B cell (primary cell): ENCODE results near the gene MSLN. TPM values are rescaled to one million over a fixed set of nuclear protein-coding genes. Genes with fewer than 3 reads are reported as not detected.

Experiments
- ATAC-seq: fragments of 200-7000 bp; cut with Tn5 transposase; one replicate; pipeline ENCODE4 v1.10.0; 2021; ENCODE audit warnings: low read depth, mild to moderate bottlenecking, moderate number of reproducible peaks, moderate library complexity
- CTCF ChIA-PET: fragments of 350-600 bp; sonication (Branson Sonifier 250); formaldehyde crosslinking; loops from one replicate; lab custom pipeline; 2021; ENCODE audit warnings: antibody characterized with exemption, inconsistent platforms; lab: Charles Lee
- POLR2A ChIA-PET: fragments of 350-600 bp; sonication (Branson Sonifier 250); formaldehyde crosslinking; loops from one replicate; lab custom pipeline; 2021; ENCODE audit warnings: antibody characterized with exemption; lab: Charles Lee
- DNase-seq: peaks from one replicate; pipeline ENCODE4 v3.0.0; 2013
- H2AFZ ChIP-seq: 2 replicates; pipeline ENCODE4 v1.6.1; 2012; ENCODE audit warnings: mild to moderate bottlenecking, low read depth, low read length; ENCODE audit not compliant: insufficient read depth, poor library complexity, severe bottlenecking
- H3K27ac ChIP-seq, 2 donors: 1 replicate in 1 of 2; 2 replicates in 1 of 2; pipeline ENCODE4 v1.5.1; 2012 to 2013; ENCODE audit warnings: low read length in 2 of 2, mild to moderate bottlenecking in 2 of 2, moderate library complexity in 1 of 2
- H3K27me3 ChIP-seq, 4 experiments: fragments of 200-600 bp in 1 of 4; sonication (generic) in 1 of 4; replicated peaks in 1 of 4; 1 replicate in 2 of 4; 2 replicates in 2 of 4; pipeline versions ENCODE4 v1.6.1 to v1.7.0; 2013 to 2016; ENCODE audit warnings: low read length in 3 of 4, mild to moderate bottlenecking in 2 of 4, mixed read lengths in 1 of 4, moderate library complexity in 1 of 4; ENCODE audit not compliant: insufficient read depth in 4 of 4, control insufficient read depth in 3 of 4; ENCODE audit errors: control extremely low read depth in 1 of 4
- H3K36me3 ChIP-seq, 2 experiments: replicated peaks in 1 of 2; 1 replicate in 1 of 2; 2 replicates in 1 of 2; pipeline versions ENCODE4 v1.6.1 to v1.7.1; 2013; ENCODE audit warnings: low read length in 1 of 2; ENCODE audit not compliant: insufficient read depth in 2 of 2, control insufficient read depth in 1 of 2; ENCODE audit errors: control extremely low read depth in 1 of 2, extremely low read depth in 1 of 2
- H3K4me1 ChIP-seq, 2 donors: fragments of 200-600 bp in 1 of 2; sonication (generic) in 1 of 2; 1 replicate in 1 of 2; 2 replicates in 1 of 2; pipeline versions ENCODE4 v1.5.1 to v1.6.1; 2013 to 2017; ENCODE audit warnings: low read length in 2 of 2; ENCODE audit not compliant: control insufficient read depth in 2 of 2, insufficient read depth in 2 of 2
- H3K4me2 ChIP-seq: replicated peaks from 2 replicates; pipeline ENCODE3; 2012; ENCODE audit warnings: mild to moderate bottlenecking, low read depth, low read length; ENCODE audit not compliant: poor library complexity, severe bottlenecking
- H3K4me3 ChIP-seq, 5 experiments: fragments of 200-600 bp in 1 of 5; sonication (generic) in 1 of 5; 1 replicate in 3 of 5; 2 replicates in 2 of 5; pipeline versions ENCODE4 v1.5.1 to v1.7.0; 2011 to 2016; ENCODE audit warnings: low read length in 4 of 5, mild to moderate bottlenecking in 4 of 5, low read depth in 2 of 5, control low read depth in 1 of 5, moderate library complexity in 1 of 5; ENCODE audit not compliant: insufficient read depth in 1 of 5; ENCODE audit errors: control extremely low read depth in 1 of 5, extremely low read depth in 1 of 5
- H3K79me2 ChIP-seq: fragments of 200-600 bp; sonication (generic); one replicate; pipeline ENCODE4 v1.6.0; 2016; ENCODE audit warnings: low read length; ENCODE audit not compliant: control insufficient read depth, insufficient read depth
- H3K9ac ChIP-seq: fragments of 200-600 bp; sonication (generic); 2 replicates; pipeline ENCODE4 v1.6.1; 2017; ENCODE audit warnings: mild to moderate bottlenecking, low read length, moderate library complexity
- H3K9me3 ChIP-seq, 3 donors: one replicate each; pipeline versions ENCODE4 v1.6.1 to v1.7.1; 2013; ENCODE audit warnings: low read length in 2 of 3; ENCODE audit not compliant: control insufficient read depth in 2 of 3, insufficient read depth in 1 of 3; ENCODE audit errors: control extremely low read depth in 1 of 3
- H4K20me1 ChIP-seq: 2 replicates; pipeline ENCODE4 v1.6.0; 2012; ENCODE audit warnings: mild to moderate bottlenecking, low read length; ENCODE audit not compliant: insufficient read depth, control insufficient read depth, poor library complexity, severe bottlenecking
- H3K27ac Mint-ChIP-seq: one replicate; pipeline ENCODE4 v1.8.0; 2021; ENCODE audit warnings: mixed read lengths
- H3K27me3 Mint-ChIP-seq: one replicate; pipeline ENCODE4 v1.8.0; 2021; ENCODE audit warnings: mixed read lengths
- H3K4me1 Mint-ChIP-seq: one replicate; pipeline ENCODE4 v1.8.0; 2021; ENCODE audit warnings: mixed read lengths
- H3K4me3 Mint-ChIP-seq: one replicate; pipeline ENCODE4 v1.8.0; 2021; ENCODE audit warnings: mixed read lengths
- H3K9me3 Mint-ChIP-seq: one replicate; pipeline ENCODE4 v1.8.0; 2022; ENCODE audit warnings: mixed read lengths; ENCODE audit not compliant: insufficient read depth
- CTCF ChIP-seq: fragments of 200-600 bp; IDR thresholded peaks from one replicate; pipeline ENCODE4 v1.8.0; 2022; ENCODE audit warnings: antibody characterized with exemption, mild to moderate bottlenecking
- EZH2 ChIP-seq: IDR thresholded peaks from 2 replicates; pipeline ENCODE4 v1.6.1; 2012; ENCODE audit warnings: borderline replicate concordance, low read depth, mild to moderate bottlenecking, moderate library complexity, low read length; ENCODE audit not compliant: insufficient read depth, poor library complexity, severe bottlenecking
- WGBS: methylation state at CpG from one replicate; pipeline ENCODE4 v1.1.5; 2013; ENCODE audit warnings: missing lambda C conversion rate; ENCODE audit not compliant: insufficient coverage; 5-methylcytosine and 5-hydroxymethylcytosine counted together
- intact Hi-C: fragments of 100-400 bp; cut with micrococcal nuclease; formaldehyde crosslinking; loops from one replicate; pipeline ENCODE4 v1.10.0; 2022
- polyA plus RNA-seq: library from polyadenylated mRNA; depleted of rRNA; stranded (reverse); fragments of >200 nt; gene quantifications from 2 replicates; pipeline ENCODE4 v1.2.3, GENCODE V29; 2012
- total RNA-seq, 2 donors: library from RNA; stranded (reverse); fragments of 120-200 nt in 1 of 2; gene quantifications; 1 replicate in 1 of 2; 2 replicates in 1 of 2; pipeline versions ENCODE4 v1.2.3 to v1.2.4, GENCODE V29; 2013 to 2022

The MSLN gene
- total and polyA plus RNA-seq, 2 donors (not counting 1 experiment from before 2014, with no cell fraction given) = not detected

- peaks cover 11% of the 10 kb centered on the region for H3K27me3 Mint-ChIP-seq
- H3K4me3 Mint-ChIP-seq = no peak overlapping the region
- TF ChIP-seq CTCF = no peak
- TF ChIP-seq EZH2 = no peak
- ChIA-PET CTCF (no interaction called here), POLR2A (interaction anchor here (0.7 kb wide), 1 partner anchor 185 kb away, joined by 3 read pairs; the partner anchor contains the start of gene PIGQ)
- Histone ChIP-seq H3K4me3 (no peak overlapping the region), H3K9ac (no peak overlapping the region), H3K4me2 (no peak overlapping the region), H3K4me1 (peaks cover 4 to 6% of the 10 kb centered on the region in 2 donors), H3K27me3 (peaks cover 0 to 2% (median 0%) of the 10 kb centered on the region in 4 experiments), H3K9me3 (peaks cover 0 to 4% (median 0%) of the 10 kb centered on the region in 3 donors), H3K79me2 (no peaks in the 10 kb centered on the region), H4K20me1 (no peaks in the 10 kb centered on the region), H2AFZ (no peak overlapping the region), H3K27ac (no peak overlapping the region), H3K36me3 (no peaks in the 10 kb centered on the region)
- intact Hi-C loops = no loop called here
- no peak overlapping the region for H3K27ac Mint-ChIP-seq
- no peak for ATAC-seq
- H3K4me1 Mint-ChIP-seq = peaks cover 1% of the 10 kb centered on the region
- DNase-seq = no peak
- peaks cover 3% of the 10 kb centered on the region for H3K9me3 Mint-ChIP-seq
- WGBS = 5% methylated on average over 7 of the region's 11 CpGs
Observed at GRCh38 chr16:754656-755055, 5.9 kb upstream of the MSLN start.

- H3K4me3 Mint-ChIP-seq = no peak overlapping the region
- WGBS = 76% methylated on average over 2 of the region's 5 CpGs
- H3K4me2 ChIP-seq = no peak overlapping the region
- DNase-seq (no peak), ATAC-seq (no peak)
- POLR2A ChIA-PET = no interaction called here
- no peak overlapping the region for H3K4me3 ChIP-seq
- H3K4me1 Mint-ChIP-seq = peaks cover 1% of the 10 kb centered on the region
- peaks cover 0 to 4% (median 0%) of the 10 kb centered on the region in 3 donors for H3K9me3 ChIP-seq
- H3K27ac ChIP-seq = no peak overlapping the region
- peaks cover 0 to 2% (median 0%) of the 10 kb centered on the region in 4 experiments for H3K27me3 ChIP-seq
- H4K20me1 ChIP-seq = no peaks in the 10 kb centered on the region
- H3K4me1 ChIP-seq = peaks cover 4 to 6% of the 10 kb centered on the region in 2 donors
- H3K9me3 Mint-ChIP-seq = peaks cover 3% of the 10 kb centered on the region
- CTCF ChIA-PET = no interaction called here
- H3K36me3 ChIP-seq = no peaks in the 10 kb centered on the region
- H2AFZ ChIP-seq = no peak overlapping the region
- peaks cover 14% of the 10 kb centered on the region for H3K27me3 Mint-ChIP-seq
- TF ChIP-seq CTCF (no peak), EZH2 (no peak)
- intact Hi-C loops = no loop called here
- no peak overlapping the region for H3K9ac ChIP-seq
- no peaks in the 10 kb centered on the region for H3K79me2 ChIP-seq
- H3K27ac Mint-ChIP-seq = no peak overlapping the region
Observed at GRCh38 chr16:756428-756827, 4.1 kb upstream of the MSLN start.
